NCI-H2171 (cell line): ENCODE data around the gene ICA1.
"Not testable (repeated sequence)": the region's sequence is repeated elsewhere in the genome, so short reads cannot be mapped to it uniquely, and the experiment has no call there.

Experiments
- DNase-seq: peaks from one replicate; lab custom pipeline; 2025; lab: John Stamatoyannopoulos, UW

The ICA1 gene

DNA sequence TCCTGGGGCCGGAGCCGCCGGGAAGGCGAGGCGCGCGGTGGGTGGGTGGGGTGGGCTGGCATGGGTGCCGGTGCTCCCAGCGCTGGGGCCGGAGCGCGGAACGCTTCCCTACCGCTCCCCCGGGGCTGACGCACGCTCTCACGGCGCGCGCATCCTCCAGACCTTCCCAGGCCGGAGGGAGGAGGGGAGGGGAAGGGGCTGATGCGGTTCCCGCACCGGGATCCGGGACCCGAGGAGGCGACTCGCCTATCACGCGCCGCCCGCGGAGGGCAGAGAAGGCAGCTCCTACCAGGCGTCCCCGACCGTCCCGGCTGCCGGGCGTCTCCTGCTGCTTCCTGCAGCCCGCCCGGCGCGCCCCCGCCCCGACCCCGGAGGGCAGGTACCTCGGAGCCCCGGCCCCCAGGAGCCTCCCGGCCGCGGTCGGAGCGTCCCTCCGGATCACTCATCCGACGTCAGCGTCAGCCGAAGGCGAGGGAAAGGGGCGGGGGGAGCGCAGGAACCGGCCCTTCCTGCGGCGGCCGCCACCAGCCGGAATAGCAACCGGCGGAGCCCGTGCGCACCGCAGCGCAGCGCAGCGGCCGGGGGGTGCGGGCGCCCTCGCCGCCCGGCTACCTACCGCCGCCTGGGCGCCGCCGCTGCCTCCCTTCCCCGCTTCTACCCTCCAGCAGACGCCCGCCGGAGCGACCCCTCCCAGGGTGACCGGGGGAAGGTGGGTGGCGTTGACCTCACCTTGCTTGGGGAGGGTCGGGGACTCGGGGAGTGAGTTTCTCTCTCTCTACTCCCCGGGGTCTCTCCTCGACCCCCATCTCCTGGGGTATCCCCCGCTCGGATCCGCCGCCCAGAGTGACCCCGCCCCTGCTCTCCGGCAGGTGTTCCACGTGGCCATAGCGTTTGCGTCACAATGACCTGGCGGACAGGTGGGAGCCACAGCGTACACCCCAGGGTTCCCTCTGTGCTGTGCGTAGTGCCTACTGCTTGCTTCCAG, at the start of gene ICA1:
Gene ICA1 (minus strand): TSS at position 457 of the 985 bp plus-strand sequence. CDS start 26,241 bp downstream, outside the sequence.
- peak; percentile 77 for DNase-seq

DNA sequence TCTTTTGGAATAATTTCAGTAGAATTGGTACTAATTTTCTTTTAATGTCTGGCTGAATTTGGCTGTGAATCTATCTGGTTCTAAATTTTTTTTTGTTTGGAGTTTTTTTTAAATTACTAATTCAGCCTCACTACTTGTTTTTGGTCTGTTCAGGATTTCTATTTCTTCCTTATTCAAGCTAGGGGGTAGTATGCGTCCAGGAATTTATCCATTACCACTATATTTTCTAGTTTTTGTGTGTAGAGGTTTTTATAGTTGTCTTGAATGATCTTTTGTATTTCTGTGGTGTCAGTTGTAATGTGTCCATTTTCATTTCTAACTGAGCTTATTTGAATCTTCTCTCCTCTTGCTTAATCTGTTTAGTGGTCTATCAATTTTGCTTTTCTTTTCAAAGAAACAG, 48.9 kb upstream of the ICA1 start:
- no peak for DNase-seq

DNA sequence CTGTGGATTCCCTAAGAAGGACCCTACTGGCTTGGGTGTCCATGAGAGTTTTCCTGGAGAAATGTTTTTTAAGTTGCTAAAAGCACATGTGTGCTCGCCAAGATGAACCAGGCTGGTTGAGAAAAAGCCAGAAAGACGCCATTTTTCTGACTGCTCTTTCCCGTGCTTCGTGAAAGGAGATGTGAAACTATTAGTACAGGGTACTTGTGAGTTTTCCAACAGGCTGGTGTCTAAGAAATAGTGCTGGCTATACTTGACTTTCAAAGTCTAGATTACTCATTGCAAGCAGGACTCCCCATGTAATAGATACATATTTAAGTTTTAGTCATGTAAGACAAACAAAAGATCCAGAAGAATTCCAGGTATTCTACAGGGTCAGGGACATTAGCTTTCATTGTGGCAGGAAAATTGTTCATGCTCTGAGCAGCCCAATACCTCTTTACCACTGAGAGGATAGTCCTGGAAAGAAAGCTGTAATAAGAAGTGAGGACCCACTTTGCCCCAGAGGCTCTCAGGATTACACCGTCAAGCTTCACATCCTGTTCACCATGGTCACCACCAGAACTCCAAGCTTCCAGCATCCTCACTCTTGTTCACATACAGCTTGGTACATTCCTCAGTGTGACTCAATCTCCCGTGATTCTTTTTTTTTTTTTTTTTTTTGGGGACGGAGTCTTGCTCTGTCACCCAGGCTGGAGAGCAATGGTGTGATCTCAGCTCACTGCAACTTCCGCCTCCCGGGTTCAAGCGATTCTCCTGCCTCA, 43.8 kb upstream of the ICA1 start:
- DNase-seq = no peak

GRCh38 chr7:8305104-8305503, 43.1 kb upstream of the ICA1 start:
- no peak for DNase-seq

- DNase-seq = no peak
These were observed 42.0 kb upstream of the ICA1 start for GRCh38 chr7:8303904-8304528.

- not testable (repeated sequence) for DNase-seq
These were observed 35.1 kb upstream of the ICA1 start for GRCh38 chr7:8297023-8297422.

DNA sequence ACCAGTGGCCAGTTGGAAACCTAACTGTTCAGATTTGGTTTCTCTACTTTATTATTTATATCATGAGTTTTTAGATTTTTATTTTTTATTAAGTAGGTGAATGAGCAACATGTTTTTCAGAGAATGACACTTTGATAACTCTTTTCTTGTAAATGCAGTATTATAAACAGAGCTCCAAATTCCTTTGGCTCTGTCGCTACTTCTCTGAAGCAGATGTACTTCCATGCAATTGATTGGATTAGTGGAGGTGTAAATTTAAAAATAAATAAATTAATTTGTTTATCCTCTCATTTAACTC, 34.3 kb upstream of the ICA1 start:
- no peak for DNase-seq

- DNase-seq = peak; percentile 80
These were observed 33.8 kb upstream of the ICA1 start for GRCh38 chr7:8295638-8296361.

- DNase-seq = no peak
These were observed 29.6 kb upstream of the ICA1 start for GRCh38 chr7:8291397-8292141.

DNA sequence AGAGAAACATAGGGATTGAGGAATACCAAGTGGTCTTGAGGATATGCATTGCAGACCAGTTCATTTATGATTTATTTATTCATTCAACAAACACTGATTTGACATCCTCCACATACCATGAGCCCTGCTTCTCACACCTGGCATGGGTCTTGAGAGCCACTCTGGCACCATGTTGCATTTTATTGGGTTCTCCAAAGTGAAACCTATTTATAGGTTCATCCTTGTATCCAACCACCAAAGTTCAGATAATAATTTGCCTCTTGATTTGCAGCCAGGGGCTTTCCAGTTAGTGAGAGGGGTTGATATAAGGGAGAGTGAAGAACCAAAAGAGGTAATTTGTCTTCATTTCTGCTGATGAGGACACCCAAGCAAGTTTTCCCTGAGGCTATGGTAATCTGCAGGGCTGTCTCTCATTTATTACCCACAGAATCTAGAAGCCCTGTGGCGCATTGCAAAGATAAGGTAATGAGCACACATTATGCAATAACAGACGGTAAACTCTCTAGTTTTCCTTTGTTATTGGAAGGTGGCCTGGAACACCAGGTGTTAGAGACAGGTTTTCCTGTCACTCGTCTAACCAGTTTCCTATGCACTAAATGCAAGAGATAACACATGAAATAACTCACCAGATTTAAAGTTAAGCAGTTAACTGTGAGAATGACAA, 28.8 kb upstream of the ICA1 start:
- peak; percentile 17 for DNase-seq

- no peak for DNase-seq
These were observed 24.2 kb upstream of the ICA1 start for GRCh38 chr7:8286118-8286517.

DNA sequence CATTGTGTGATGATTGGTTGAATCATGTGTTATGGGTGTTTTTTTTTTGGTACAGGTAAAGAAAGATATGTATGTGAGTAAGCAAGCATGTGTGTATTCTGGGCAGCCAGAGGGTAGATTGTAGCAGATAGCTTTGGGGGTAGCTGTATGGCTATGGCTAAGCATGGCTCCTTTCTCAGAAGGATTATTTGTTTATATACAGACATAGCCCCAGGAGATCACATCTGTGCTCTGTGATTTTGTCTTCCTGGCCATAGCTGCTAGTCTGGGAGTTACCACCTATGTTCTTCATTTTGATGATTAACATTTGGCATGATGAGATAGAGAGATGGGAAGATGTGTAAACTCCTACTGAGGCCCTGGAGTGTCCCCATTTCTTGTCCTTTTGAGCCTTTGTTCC, 23.2 kb upstream of the ICA1 start:
- DNase-seq = no peak

DNA sequence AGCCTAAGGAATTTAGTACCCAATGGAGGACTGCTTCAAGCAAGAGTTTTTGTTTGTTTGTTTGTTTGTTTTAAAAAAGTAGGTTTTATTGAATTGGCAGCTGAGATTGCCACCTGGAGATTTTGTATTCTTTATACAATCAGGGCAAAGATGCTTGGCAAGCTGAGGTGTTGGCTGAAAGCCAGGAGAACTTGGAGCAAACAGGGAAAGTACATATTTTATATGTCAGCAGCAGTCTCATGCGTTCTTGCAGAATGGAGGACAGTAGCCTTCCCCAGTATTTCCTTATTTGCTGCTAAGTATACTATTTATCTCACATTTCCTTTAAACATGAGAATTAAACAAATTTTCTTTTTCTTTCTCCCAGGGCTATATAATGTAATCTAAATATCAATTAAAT, 22.6 kb upstream of the ICA1 start:
- DNase-seq = peak; percentile 53

GRCh38 chr7:8283968-8284367, 22.0 kb upstream of the ICA1 start:
- DNase-seq = no peak

GRCh38 chr7:8282871-8283270, 20.9 kb upstream of the ICA1 start:
- no peak for DNase-seq

- no peak for DNase-seq
These were observed 20.2 kb upstream of the ICA1 start for GRCh38 chr7:8282162-8282561.

GRCh38 chr7:8278183-8278582, 16.2 kb upstream of the ICA1 start:
- no peak for DNase-seq

- no peak for DNase-seq
These were observed 15.5 kb upstream of the ICA1 start for GRCh38 chr7:8277394-8277982.

GRCh38 chr7:8274589-8274988, 12.6 kb upstream of the ICA1 start:
- no peak for DNase-seq

DNA sequence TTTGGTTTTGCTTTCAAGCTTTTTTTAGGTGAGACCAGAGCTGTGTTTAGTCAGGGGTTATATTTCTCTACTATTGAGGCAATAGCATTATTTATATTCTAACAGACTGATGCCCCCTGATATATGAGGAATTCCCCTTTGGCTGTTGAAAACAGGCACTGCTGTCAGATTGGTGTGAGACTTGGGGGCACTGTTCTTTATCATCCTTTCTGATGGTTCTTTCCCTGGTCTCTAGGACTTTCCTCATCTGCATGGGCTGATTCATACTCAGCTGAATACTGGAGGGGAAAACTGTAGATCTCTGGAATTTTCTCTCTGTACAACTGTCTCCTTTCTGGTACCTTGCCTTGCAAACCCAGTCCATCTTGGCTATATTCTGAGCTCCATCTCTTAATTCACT, 10.0 kb upstream of the ICA1 start:
- DNase-seq = no peak
